IPS-18a (cell line): ENCODE results near the gene CFHR5.
"Not testable (repeated sequence)": the region's sequence is repeated elsewhere in the genome, so short reads cannot be mapped to it uniquely, and the experiment has no call there.

Experiments used
- H3K27ac ChIP-seq: one replicate; pipeline ENCODE4 v1.5.1; 2013; ENCODE audit warnings: low read length
- H3K27me3 ChIP-seq: one replicate; pipeline ENCODE4 v1.6.1; 2013; ENCODE audit warnings: mild to moderate bottlenecking, low read length; ENCODE audit not compliant: control insufficient read depth, insufficient read depth
- H3K36me3 ChIP-seq: one replicate; pipeline ENCODE4 v1.6.1; 2013; ENCODE audit warnings: low read depth, low read length; ENCODE audit not compliant: control insufficient read depth
- H3K4me1 ChIP-seq: one replicate; pipeline ENCODE4 v1.6.1; 2013; ENCODE audit warnings: low read depth, low read length; ENCODE audit not compliant: control insufficient read depth
- H3K4me3 ChIP-seq: one replicate; pipeline ENCODE4 v1.5.1; 2013; ENCODE audit warnings: low read length
- H3K9ac ChIP-seq: one replicate; pipeline ENCODE4 v1.6.1; 2013; ENCODE audit warnings: mild to moderate bottlenecking, low read length, moderate library complexity
- H3K9me3 ChIP-seq: one replicate; pipeline ENCODE4 v1.6.1; 2013; ENCODE audit warnings: low read depth, low read length; ENCODE audit not compliant: control insufficient read depth

CFHR5 gene

GRCh38 chr1:196982247-196982646 lies 4.9 kb downstream of the CFHR5 start:
- not testable (repeated sequence) for H3K36me3 ChIP-seq

GRCh38 chr1:196991919-196992651 lies 14.7 kb downstream of the CFHR5 start:
- H3K4me1 ChIP-seq, H3K36me3 ChIP-seq, H3K27ac ChIP-seq, H3K9me3 ChIP-seq, H3K27me3 ChIP-seq, H3K9ac ChIP-seq: not testable (repeated sequence)
- peak overlapping the region; percentile 11 for H3K4me3 ChIP-seq

More at GRCh38 chr1:196982247-196982646, 4.9 kb downstream of the CFHR5 start:
- H3K4me3 ChIP-seq, H3K9me3 ChIP-seq, H3K27me3 ChIP-seq, H3K27ac ChIP-seq, H3K4me1 ChIP-seq, H3K9ac ChIP-seq: not testable (repeated sequence)

- Histone ChIP-seq H3K27ac (no peak overlapping the region), H3K27me3 (no peaks in the 10 kb centered on the region), H3K4me1 (peaks cover 7% of the 10 kb centered on the region), H3K9me3 (no peaks in the 10 kb centered on the region), H3K36me3 (no peaks in the 10 kb centered on the region), H3K9ac (no peak overlapping the region), H3K4me3 (no peak overlapping the region)
These were observed 16.6 kb downstream of the CFHR5 start for GRCh38 chr1:196993916-196994315.

GRCh38 chr1:196997423-196997822 lies 20.1 kb downstream of the CFHR5 start:
- Histone ChIP-seq H3K4me3 (no peak overlapping the region), H3K4me1 (peaks cover 2% of the 10 kb centered on the region), H3K9me3 (no peaks in the 10 kb centered on the region), H3K27me3 (no peaks in the 10 kb centered on the region), H3K9ac (no peak overlapping the region), H3K36me3 (no peaks in the 10 kb centered on the region), H3K27ac (no peak overlapping the region)

GRCh38 chr1:197001828-197002227 lies 24.5 kb downstream of the CFHR5 start:
- Histone ChIP-seq H3K4me1 (no peaks in the 10 kb centered on the region), H3K9ac (no peak overlapping the region), H3K36me3 (no peaks in the 10 kb centered on the region), H3K9me3 (no peaks in the 10 kb centered on the region), H3K4me3 (no peak overlapping the region), H3K27me3 (no peaks in the 10 kb centered on the region), H3K27ac (no peak overlapping the region)

GRCh38 chr1:197003132-197003531 lies 25.8 kb downstream of the CFHR5 start:
- H3K9me3 ChIP-seq, result no peaks in the 10 kb centered on the region
- no peaks in the 10 kb centered on the region for H3K27me3 ChIP-seq
- no peak overlapping the region for H3K9ac ChIP-seq
- no peak overlapping the region for H3K27ac ChIP-seq
- no peaks in the 10 kb centered on the region for H3K4me1 ChIP-seq
- no peak overlapping the region for H3K4me3 ChIP-seq
- H3K36me3 ChIP-seq, result no peaks in the 10 kb centered on the region

GRCh38 chr1:197008861-197009260 lies 31.5 kb downstream of the CFHR5 start:
- Histone ChIP-seq H3K27me3 (no peaks in the 10 kb centered on the region), H3K36me3 (no peaks in the 10 kb centered on the region), H3K9ac (no peak overlapping the region), H3K4me3 (no peak overlapping the region), H3K4me1 (no peaks in the 10 kb centered on the region), H3K27ac (no peak overlapping the region), H3K9me3 (peaks cover 6% of the 10 kb centered on the region)

- Histone ChIP-seq H3K27me3 (no peaks in the 10 kb centered on the region), H3K27ac (no peak overlapping the region), H3K9me3 (peaks cover 6% of the 10 kb centered on the region), H3K9ac (no peak overlapping the region), H3K36me3 (no peaks in the 10 kb centered on the region), H3K4me1 (no peaks in the 10 kb centered on the region), H3K4me3 (no peak overlapping the region)
These were observed 34.3 kb downstream of the CFHR5 start for GRCh38 chr1:197011614-197012013.

GRCh38 chr1:197013234-197013633 lies 35.9 kb downstream of the CFHR5 start:
- Histone ChIP-seq H3K9me3 (peaks cover 6% of the 10 kb centered on the region), H3K27me3 (no peaks in the 10 kb centered on the region), H3K4me3 (no peak overlapping the region), H3K4me1 (no peaks in the 10 kb centered on the region), H3K9ac (no peak overlapping the region), H3K36me3 (no peaks in the 10 kb centered on the region), H3K27ac (no peak overlapping the region)

GRCh38 chr1:197016751-197017150 lies 39.4 kb downstream of the CFHR5 start:
- Histone ChIP-seq H3K4me1 (peaks cover 3% of the 10 kb centered on the region), H3K27ac (no peak overlapping the region), H3K27me3 (no peaks in the 10 kb centered on the region), H3K9ac (no peak overlapping the region), H3K9me3 (peaks cover 2% of the 10 kb centered on the region), H3K4me3 (no peak overlapping the region), H3K36me3 (no peaks in the 10 kb centered on the region)

GRCh38 chr1:197017558-197018146 lies 40.3 kb downstream of the CFHR5 start:
- H3K4me3 ChIP-seq, result no peak overlapping the region
- no peak overlapping the region for H3K27ac ChIP-seq
- H3K27me3 ChIP-seq, result no peaks in the 10 kb centered on the region
- H3K4me1 ChIP-seq, result peaks cover 7% of the 10 kb centered on the region
- no peak overlapping the region for H3K9ac ChIP-seq
- no peaks in the 10 kb centered on the region for H3K9me3 ChIP-seq
- no peaks in the 10 kb centered on the region for H3K36me3 ChIP-seq

GRCh38 chr1:197021716-197022115 lies 44.4 kb downstream of the CFHR5 start:
- Histone ChIP-seq H3K27ac (no peak overlapping the region), H3K9me3 (no peaks in the 10 kb centered on the region), H3K4me3 (no peak overlapping the region), H3K27me3 (no peaks in the 10 kb centered on the region), H3K36me3 (no peaks in the 10 kb centered on the region), H3K9ac (no peak overlapping the region), H3K4me1 (peaks cover 7% of the 10 kb centered on the region)
